Loucy (cell line): ENCODE measurements around the gene OS9.
"Not testable (repeated sequence)": the region's sequence is repeated elsewhere in the genome, so short reads cannot be mapped to it uniquely, and the experiment has no call there.

Source experiments
- EZH2phosphoT487 ChIP-seq: fragments of 200-600 bp; IDR thresholded peaks from 2 replicates; pipeline ENCODE4 v1.6.1; 2018; ENCODE audit warnings: antibody characterized with exemption, mild to moderate bottlenecking, moderate library complexity, borderline replicate concordance
- TF ChIP-seq, protein P1 (sequence below): fragments of 200-600 bp; sonication (generic); conservative IDR thresholded peaks from 2 replicates; pipeline ENCODE4 v1.5.1; 2014; ENCODE audit warnings: mild to moderate bottlenecking, antibody characterized with exemption, low read length

DNA sequence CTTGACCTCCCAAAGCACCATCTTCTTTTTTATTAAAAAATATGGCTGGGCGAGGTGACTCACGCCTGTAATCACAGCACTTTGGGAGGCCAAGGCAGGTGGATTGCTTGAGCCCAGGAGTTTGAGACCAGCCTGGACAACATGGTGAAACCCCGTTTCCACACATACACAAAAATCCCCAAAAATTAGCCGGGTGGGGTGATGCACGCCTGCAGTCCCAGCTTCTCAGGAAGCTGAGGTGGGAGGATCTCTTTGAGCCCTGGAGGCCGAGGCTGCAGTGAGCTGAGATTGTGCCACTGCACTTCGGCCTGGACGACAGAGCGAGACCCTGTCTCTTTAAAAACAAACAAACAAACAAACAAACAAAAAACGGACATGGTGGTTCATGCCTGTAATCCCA is 24.2 kb upstream of the OS9 start:
- TF ChIP-seq, protein P1, sequence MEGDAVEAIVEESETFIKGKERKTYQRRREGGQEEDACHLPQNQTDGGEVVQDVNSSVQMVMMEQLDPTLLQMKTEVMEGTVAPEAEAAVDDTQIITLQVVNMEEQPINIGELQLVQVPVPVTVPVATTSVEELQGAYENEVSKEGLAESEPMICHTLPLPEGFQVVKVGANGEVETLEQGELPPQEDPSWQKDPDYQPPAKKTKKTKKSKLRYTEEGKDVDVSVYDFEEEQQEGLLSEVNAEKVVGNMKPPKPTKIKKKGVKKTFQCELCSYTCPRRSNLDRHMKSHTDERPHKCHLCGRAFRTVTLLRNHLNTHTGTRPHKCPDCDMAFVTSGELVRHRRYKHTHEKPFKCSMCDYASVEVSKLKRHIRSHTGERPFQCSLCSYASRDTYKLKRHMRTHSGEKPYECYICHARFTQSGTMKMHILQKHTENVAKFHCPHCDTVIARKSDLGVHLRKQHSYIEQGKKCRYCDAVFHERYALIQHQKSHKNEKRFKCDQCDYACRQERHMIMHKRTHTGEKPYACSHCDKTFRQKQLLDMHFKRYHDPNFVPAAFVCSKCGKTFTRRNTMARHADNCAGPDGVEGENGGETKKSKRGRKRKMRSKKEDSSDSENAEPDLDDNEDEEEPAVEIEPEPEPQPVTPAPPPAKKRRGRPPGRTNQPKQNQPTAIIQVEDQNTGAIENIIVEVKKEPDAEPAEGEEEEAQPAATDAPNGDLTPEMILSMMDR, result not testable (repeated sequence)
- TF ChIP-seq EZH2phosphoT487, result not testable (repeated sequence)
